NCI-H146 treated with DMSO at 0.1 percent for 48 hours (cell line): ENCODE data around the gene CCBE1.
"Not testable (repeated sequence)": the region's sequence is repeated elsewhere in the genome, so short reads cannot be mapped to it uniquely, and the experiment has no call there.

Experiments
- DNase-seq: peaks from one replicate; lab custom pipeline; 2025; ENCODE audit not compliant: unreplicated experiment; lab: John Stamatoyannopoulos, UW

Gene CCBE1

GRCh38 chr18:59657012-59657411, 40.2 kb downstream of the CCBE1 start:
- no peak for DNase-seq

GRCh38 chr18:59656373-59656887, 40.8 kb downstream of the CCBE1 start:
- no peak for DNase-seq

- DNase-seq, result no peak
These were observed 41.5 kb downstream of the CCBE1 start for GRCh38 chr18:59655676-59656075.

GRCh38 chr18:59651071-59651470, 46.2 kb downstream of the CCBE1 start:
- DNase-seq, result no peak

GRCh38 chr18:59650266-59650820, 46.9 kb downstream of the CCBE1 start:
- DNase-seq, result no peak

- DNase-seq, result no peak
These were observed 47.6 kb downstream of the CCBE1 start for GRCh38 chr18:59649591-59649990.

- not testable (repeated sequence) for DNase-seq
These were observed 48.8 kb downstream of the CCBE1 start for GRCh38 chr18:59648469-59648868.

- DNase-seq, result no peak
These were observed 50.3 kb downstream of the CCBE1 start for GRCh38 chr18:59646963-59647307.

- DNase-seq, result no peak
These were observed 50.8 kb downstream of the CCBE1 start for GRCh38 chr18:59646228-59646962.

GRCh38 chr18:59643740-59644139, 53.5 kb downstream of the CCBE1 start:
- DNase-seq, result no peak

GRCh38 chr18:59640721-59641120, 56.5 kb downstream of the CCBE1 start:
- no peak for DNase-seq

- DNase-seq, result no peak
These were observed 57.4 kb downstream of the CCBE1 start for GRCh38 chr18:59639821-59640220.

GRCh38 chr18:59639136-59639535, 58.1 kb downstream of the CCBE1 start:
- DNase-seq, result no peak

- DNase-seq, result no peak
These were observed 63.2 kb downstream of the CCBE1 start for GRCh38 chr18:59633961-59634485.

- DNase-seq, result no peak
These were observed 63.9 kb downstream of the CCBE1 start for GRCh38 chr18:59633317-59633716.

- no peak for DNase-seq
These were observed 65.5 kb downstream of the CCBE1 start for GRCh38 chr18:59631583-59632181.

GRCh38 chr18:59629894-59630293, 67.3 kb downstream of the CCBE1 start:
- no peak for DNase-seq

- DNase-seq, result no peak
These were observed 68.2 kb downstream of the CCBE1 start for GRCh38 chr18:59628995-59629394.

GRCh38 chr18:59627414-59627813, 69.8 kb downstream of the CCBE1 start:
- no peak for DNase-seq

GRCh38 chr18:59624369-59624765, 72.9 kb downstream of the CCBE1 start:
- DNase-seq, result no peak

- DNase-seq, result no peak
These were observed 73.5 kb downstream of the CCBE1 start for GRCh38 chr18:59623456-59624368.
